Activated CD4-positive, alpha-beta T cell treated with anti-CD3 and anti-CD28 coated beads, Interleukin-2, amount 50 U/mL, for 48 hours (primary cell): ENCODE measurements around the gene ZSCAN2.
"Not testable (repeated sequence)": the region's sequence is repeated elsewhere in the genome, so short reads cannot be mapped to it uniquely, and the experiment has no call there.

Source experiments
- DNase-seq, 2 experiments: peaks; one replicate each; pipeline ENCODE4 v3.0.0-alpha.2; 2020

ZSCAN2 gene

DNA sequence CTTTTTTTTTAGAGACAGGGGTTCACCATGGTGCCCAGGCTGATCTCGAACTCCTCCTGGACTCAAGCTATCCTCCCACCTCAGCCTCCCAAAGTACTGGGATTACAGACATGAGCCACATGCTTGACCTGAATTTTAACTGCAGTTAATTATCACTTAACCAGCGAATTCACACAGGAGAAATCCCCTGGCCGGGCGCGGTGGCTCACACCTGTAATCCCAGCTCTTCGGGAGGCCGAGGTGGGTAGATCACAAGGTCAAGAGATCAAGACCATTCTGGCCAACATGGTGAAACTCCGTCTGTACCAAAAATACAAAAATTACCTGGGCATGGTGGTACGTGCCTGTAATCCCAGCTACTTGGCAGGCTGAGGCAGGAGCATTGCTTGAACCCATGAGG lies 41.1 kb downstream of the ZSCAN2 start:
- DNase-seq = not testable (repeated sequence)

GRCh38 chr15:84642640-84643039 lies 41.8 kb downstream of the ZSCAN2 start:
- DNase-seq = not testable (repeated sequence)

GRCh38 chr15:84643838-84644237 lies 43.0 kb downstream of the ZSCAN2 start:
- no peak for DNase-seq

- DNase-seq = no peak
Observed at GRCh38 chr15:84645496-84645895, 44.7 kb downstream of the ZSCAN2 start.

GRCh38 chr15:84645997-84646396 lies 45.2 kb downstream of the ZSCAN2 start:
- no peak for DNase-seq

DNA sequence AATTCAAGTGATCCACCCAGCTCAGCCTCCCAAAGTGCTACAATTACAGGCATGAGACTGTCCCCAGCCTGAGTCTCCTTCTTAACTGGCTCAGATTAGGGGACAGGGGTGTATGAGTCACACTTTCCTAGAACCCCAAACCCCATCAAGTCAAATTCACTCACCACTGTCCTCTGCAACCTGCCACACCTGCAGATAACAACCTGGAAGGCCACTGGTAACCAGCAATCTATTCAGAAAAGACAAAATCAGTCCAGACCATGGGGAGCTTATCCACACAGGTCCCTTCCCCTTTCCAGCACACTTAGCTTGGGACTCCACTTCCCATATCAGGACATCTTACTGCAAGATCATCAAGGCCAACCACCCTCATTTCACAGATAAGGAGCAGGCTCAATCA lies 46.9 kb downstream of the ZSCAN2 start:
- DNase-seq = no peak

DNA sequence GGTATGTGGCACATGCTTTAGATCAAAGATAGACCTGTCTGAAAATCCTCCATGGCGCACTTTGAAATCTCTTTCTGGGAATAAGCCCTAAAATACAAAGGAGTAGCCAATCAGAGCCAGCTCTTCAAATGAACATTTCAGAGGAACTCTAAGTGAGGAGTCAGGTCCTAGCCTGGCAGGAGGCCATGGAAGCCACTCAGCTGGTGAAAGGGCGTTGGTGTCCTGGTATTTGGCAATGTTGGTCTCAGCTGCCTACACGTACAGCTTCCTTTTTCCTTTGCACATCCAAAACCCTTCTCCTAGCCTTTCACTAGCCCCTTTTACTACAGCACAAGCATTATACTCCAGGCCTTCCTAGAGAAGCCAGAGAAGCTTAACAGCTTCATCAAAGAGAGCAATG lies 47.7 kb downstream of the ZSCAN2 start:
- DNase-seq = no peak

DNA sequence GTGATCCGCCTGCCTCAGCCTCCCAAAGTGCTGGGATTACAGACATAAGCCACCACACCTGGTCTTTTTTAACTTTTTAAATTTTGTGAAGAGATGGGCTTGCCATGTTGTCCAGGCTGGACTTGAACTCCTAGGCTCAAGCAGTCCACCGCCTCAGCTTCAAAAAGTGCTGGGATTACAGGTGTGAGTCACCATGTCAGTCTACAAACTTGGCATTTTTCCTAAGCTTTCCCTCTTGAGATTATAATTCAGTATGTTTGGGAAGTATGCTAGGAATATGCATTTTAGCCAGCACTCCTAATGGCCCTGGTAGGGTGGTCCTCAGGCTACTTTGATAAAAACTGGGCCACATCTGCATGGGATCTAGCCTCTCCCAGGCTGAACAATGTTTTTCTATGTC lies 48.9 kb downstream of the ZSCAN2 start:
- DNase-seq = no peak

GRCh38 chr15:84653584-84653909 lies 52.7 kb downstream of the ZSCAN2 start:
- no peak for DNase-seq

- DNase-seq = peak; percentile 97 to 98
Observed at GRCh38 chr15:84653910-84654688, 53.3 kb downstream of the ZSCAN2 start, which contains the start of gene WDR73. Gene WDR73 (minus strand): TSS chr15:84654283. CDS start chr15:84654274, 9 bp downstream.

GRCh38 chr15:84654689-84655453 lies 54.1 kb downstream of the ZSCAN2 start:
- DNase-seq = peak; percentile 77 to 83

DNA sequence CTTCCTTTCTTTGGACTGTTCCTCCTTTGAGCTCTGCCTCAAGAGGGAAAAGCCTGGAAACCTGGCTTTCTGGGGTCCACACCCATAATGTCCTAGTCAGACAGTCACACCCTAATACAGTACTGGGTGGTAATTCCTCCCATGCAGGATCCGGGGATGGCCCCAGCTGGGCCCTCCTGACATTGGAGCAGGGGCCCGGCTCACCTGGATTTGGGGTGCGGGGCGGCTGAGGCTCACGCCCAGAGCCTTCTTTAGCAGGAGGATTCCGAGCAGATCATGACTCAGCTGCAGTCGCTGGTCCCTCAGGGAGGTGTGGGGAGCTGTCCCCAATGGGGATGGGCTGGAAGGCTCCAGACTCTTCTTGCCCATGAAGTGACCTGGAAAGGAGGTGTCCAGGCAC lies 56.2 kb downstream of the ZSCAN2 start:
- no peak for DNase-seq

- no peak for DNase-seq
Observed at GRCh38 chr15:84657748-84658079, 56.9 kb downstream of the ZSCAN2 start.

GRCh38 chr15:84658080-84658787 lies 57.4 kb downstream of the ZSCAN2 start, which contains the start of gene NMB:
Gene NMB (minus strand): TSS chr15:84658199. CDS start chr15:84658152, 47 bp downstream.
- peak; percentile 81 to 84 for DNase-seq

GRCh38 chr15:84658788-84659411 lies 58.1 kb downstream of the ZSCAN2 start:
- DNase-seq = no peak

DNA sequence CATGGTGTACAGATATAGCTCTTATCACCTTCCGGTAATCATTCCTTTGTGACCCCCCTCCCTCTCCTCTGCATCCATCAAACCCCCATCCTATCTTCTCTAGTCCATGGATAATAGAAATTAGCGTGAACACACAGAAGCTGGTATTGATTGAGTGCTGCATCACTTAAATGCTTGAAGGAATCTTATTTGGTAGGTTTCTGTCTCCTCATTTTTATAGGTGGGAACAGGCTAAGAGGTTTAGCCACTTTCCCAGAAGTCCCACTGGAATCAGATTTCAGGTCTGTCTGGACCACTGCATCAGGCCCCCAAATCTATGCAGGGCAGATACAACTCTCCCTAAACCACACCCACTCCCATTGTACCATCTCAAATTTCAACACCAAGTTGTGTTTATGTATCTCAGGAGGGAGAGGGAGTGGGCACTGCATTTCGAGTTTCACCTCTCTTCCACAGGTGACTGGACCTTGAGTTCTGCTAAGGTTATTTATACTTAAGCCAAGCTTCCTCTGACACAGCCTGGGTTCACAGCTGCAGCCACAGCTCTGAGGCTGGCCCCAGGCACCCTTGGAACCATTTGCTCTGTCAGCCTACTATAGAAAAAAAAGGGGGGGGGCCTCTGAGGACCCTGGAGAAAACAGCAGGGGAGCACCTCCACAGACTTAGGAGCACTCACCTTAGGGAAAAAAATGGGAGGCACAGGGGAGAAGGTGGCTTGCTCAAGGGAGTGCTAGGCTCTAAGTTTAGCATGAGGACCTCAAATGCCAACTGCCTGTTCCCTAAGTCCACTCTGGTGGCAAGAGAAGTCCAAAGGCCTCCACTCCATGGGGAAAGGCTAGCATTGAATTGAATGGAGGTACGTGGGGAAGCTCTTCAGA lies 59.3 kb downstream of the ZSCAN2 start:
- no peak for DNase-seq

DNA sequence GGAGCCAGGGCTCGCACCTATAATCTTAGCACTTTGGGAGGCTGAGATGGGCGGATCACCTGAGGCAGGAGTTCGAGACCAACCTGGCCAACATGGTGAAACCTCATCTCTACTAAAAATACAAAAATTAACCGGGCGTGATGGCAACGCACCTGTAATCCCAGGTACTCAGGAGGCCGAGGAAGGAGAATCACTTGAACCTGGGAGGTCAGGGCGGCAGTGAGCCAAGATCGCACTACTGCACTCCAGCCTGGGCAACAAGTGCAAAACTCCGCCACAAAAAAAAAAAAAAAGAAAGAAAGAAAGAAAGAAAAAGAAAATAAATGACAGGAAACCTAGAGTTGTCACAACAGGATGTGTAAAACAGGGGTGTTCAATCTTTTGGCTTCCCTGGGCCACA lies 60.2 kb downstream of the ZSCAN2 start:
- DNase-seq = no peak

DNA sequence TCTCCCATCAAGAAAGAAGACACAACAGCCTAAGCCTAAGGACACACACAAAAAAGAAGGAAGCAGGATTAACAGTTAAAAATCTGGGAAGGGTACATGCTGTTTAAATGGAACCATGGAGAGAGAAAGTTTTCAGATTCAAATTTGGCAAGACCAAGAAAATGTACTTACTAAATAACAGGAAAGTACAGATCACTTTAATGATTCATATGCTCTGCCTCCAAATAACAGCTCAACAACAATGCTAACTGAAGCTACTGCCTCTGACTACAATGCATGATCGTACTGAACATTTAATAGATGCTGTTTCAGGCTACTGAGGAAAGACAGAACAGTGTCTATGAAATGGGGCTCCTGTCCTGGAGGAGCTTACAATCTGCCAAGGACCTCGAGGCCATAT lies 65.6 kb downstream of the ZSCAN2 start:
- DNase-seq = no peak

DNA sequence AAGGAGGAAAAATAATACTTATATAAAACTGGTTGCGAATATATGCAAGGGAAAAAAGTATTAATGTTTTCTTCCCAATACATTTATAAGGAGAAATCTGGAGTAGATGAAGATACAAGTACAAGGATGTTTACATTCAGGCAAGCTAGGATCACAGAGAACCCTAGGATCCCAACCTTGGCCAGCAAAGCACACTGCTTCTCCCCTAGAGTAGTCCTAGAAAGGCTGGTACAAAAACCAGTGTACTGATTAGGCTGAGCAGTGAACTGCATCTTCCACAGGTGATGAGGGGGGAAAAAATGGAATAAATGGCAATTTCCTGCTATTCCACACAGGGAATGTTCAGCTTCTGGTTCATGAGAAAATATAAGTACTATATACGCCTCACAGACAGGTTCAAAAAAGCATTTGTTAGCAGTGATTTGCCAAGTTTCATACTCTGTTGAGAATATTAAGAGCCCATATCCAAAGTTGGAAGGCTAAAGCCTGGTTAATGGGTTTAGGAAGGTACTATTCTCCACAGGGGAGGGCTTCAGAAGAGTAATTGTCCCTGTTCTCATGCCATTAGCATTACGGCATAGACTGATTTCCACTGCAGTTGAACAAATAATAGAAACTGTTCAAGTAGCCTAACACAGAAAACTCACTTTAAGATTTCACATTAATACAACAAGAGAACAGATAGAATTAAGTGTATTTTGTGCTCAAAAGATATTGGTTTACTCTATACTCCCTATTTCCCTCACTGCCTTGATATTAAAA lies 67.6 kb downstream of the ZSCAN2 start:
- DNase-seq = no peak

DNA sequence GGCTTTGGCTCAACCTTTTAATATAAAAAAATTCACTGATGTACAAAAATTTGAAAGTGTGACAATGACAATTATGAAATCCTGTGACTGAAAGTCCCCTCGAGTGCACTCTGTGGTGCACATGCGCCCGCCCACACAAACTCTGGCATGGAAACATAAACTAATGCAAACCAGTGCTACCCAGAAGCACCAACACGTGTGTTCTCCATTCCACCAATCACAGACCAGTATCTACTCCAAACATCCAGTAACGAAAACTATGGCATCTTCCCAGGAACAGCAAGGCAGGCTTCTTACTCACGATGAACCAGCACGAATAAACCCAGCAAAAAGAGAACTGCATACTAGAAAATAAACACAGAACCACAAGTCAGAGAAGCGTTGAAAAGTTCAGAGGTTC lies 68.9 kb downstream of the ZSCAN2 start:
- DNase-seq = peak; percentile 61 to 67

DNA sequence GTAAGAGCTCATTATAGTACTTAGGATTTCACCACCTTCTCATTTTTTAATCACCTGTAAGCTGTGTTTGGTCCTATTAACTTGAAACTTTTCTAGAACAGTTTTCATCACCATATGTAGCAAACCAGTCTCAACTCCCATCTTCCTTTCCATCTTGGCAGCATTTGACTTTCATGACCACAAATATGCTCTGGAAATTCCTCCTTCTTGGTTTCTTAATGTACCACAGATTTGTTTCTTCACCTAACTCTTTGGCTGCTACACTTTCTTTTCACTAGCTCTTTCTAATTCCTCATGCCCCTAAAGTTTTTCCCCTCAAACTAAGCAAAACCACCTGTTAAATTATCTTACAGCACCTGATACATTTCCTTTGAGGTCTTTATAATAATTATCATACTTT lies 70.4 kb downstream of the ZSCAN2 start:
- DNase-seq = no peak
